Measurements from ENCODE around the gene BNIP5.

GRCh38 chr6:36352477-36353157 lies 15.9 kb upstream of the BNIP5 start:
- TF ChIP-seq CTCF (IDR thresholded peaks at IDR 0.05) (no peak), POLR2A (IDR thresholded peaks at IDR 0.05) (no peak)
